Endodermal cell (in vitro differentiated cells): ENCODE data around the gene UTP18. TPM values are rescaled to one million over a fixed set of nuclear protein-coding genes. Genes with fewer than 3 reads are reported as not detected.

ENCODE experiments used
- DNase-seq: peaks from one replicate; pipeline ENCODE4 v3.0.0-alpha.2; 2017
- H3K27ac ChIP-seq: 2 replicates; pipeline ENCODE4 v1.5.1; 2013; ENCODE audit warnings: mild to moderate bottlenecking, low read depth, low read length, moderate library complexity
- H3K27me3 ChIP-seq: 2 replicates; pipeline ENCODE4 v1.6.1; 2013; ENCODE audit warnings: mild to moderate bottlenecking, low read length, moderate library complexity; ENCODE audit not compliant: insufficient read depth, control insufficient read depth, poor library complexity, severe bottlenecking
- H3K36me3 ChIP-seq: 2 replicates; pipeline ENCODE4 v1.7.0; 2013; ENCODE audit warnings: mild to moderate bottlenecking, low read length, moderate library complexity; ENCODE audit not compliant: control insufficient read depth, insufficient read depth
- H3K4me1 ChIP-seq: one replicate; pipeline ENCODE4 v1.7.0; 2013; ENCODE audit warnings: low read length; ENCODE audit not compliant: control insufficient read depth, insufficient read depth
- H3K4me3 ChIP-seq: 2 replicates; pipeline ENCODE4 v1.5.1; 2013; ENCODE audit warnings: mild to moderate bottlenecking, low read length, moderate library complexity
- H3K9ac ChIP-seq: 2 replicates; pipeline ENCODE4 v1.6.1; 2013; ENCODE audit warnings: mild to moderate bottlenecking, low read length, moderate library complexity; ENCODE audit not compliant: poor library complexity, severe bottlenecking; ENCODE audit errors: extremely low read depth
- H3K9me3 ChIP-seq: 2 replicates; pipeline ENCODE4 v1.6.1; 2013; ENCODE audit warnings: mild to moderate bottlenecking, low read length, moderate library complexity; ENCODE audit not compliant: control insufficient read depth
- H3K27ac Mint-ChIP-seq: 2 replicates; pipeline ENCODE4 v1.8.0; 2020; ENCODE audit warnings: mixed read lengths
- H3K27me3 Mint-ChIP-seq: 2 replicates; pipeline ENCODE4 v1.8.0; 2021; ENCODE audit warnings: mild to moderate bottlenecking, mixed read lengths; ENCODE audit not compliant: insufficient read depth
- H3K36me3 Mint-ChIP-seq: 2 replicates; pipeline ENCODE4 v1.8.0; 2020; ENCODE audit warnings: low read depth, mixed read lengths
- H3K4me1 Mint-ChIP-seq: 2 replicates; pipeline ENCODE4 v1.8.0; 2020; ENCODE audit warnings: mixed read lengths
- H3K4me3 Mint-ChIP-seq: 2 replicates; pipeline ENCODE4 v1.8.0; 2020; ENCODE audit warnings: mild to moderate bottlenecking, moderate library complexity, mixed read lengths
- H3K9me3 Mint-ChIP-seq: 2 replicates; pipeline ENCODE4 v1.8.0; 2020; ENCODE audit warnings: mild to moderate bottlenecking, mixed read lengths
- CTCF ChIP-seq: fragments of 200-600 bp; sonication (generic); conservative IDR thresholded peaks from 2 replicates; pipeline ENCODE4 v1.5.0; 2021; ENCODE audit warnings: antibody characterized with exemption, mild to moderate bottlenecking
- WGBS, 2 experiments: methylation state at CpG; one replicate each; pipeline versions ENCODE4 v1.1.5 to v1.1.7; 2013; ENCODE audit warnings: missing lambda C conversion rate in 2 of 2, mixed read lengths in 1 of 2; ENCODE audit not compliant: insufficient coverage in 1 of 2, insufficient read length in 1 of 2; 5-methylcytosine and 5-hydroxymethylcytosine counted together
- total RNA-seq, 2 donors: library from RNA; stranded (reverse); fragmentation: NEBNext Ultra II Directional in 1 of 2; extraction: Animal tissue kit (Norgen Biotek cat#: 25700) in 1 of 2; gene quantifications; 2 replicates in 1 of 2; 3 replicates in 1 of 2; pipeline ENCODE4 v1.2.1, GENCODE V29; 2021

UTP18 gene
- total RNA-seq, 2 donors from 2014 or later: 52.3 to 68.7 TPM

GRCh38 chr17:51240275-51240674, 20.1 kb upstream of the UTP18 start:
- Histone ChIP-seq H3K9ac (no peak overlapping the region), H3K4me1 (no peaks in the 10 kb centered on the region), H3K36me3 (peaks cover 12% of the 10 kb centered on the region), H3K4me3 (no peak overlapping the region), H3K9me3 (no peaks in the 10 kb centered on the region), H3K27ac (no peak overlapping the region), H3K27me3 (no peaks in the 10 kb centered on the region)
- Mint-ChIP-seq H3K27ac (peak overlapping the region; percentile 56), H3K4me3 (no peak overlapping the region), H3K27me3 (no peaks in the 10 kb centered on the region), H3K4me1 (no peaks in the 10 kb centered on the region), H3K36me3 (peaks cover 11% of the 10 kb centered on the region), H3K9me3 (no peaks in the 10 kb centered on the region)
- WGBS, 2 experiments: 100% methylated on average over 1 to 2 of the region's 2 CpGs
- no peak for DNase-seq
- TF ChIP-seq CTCF: no peak

GRCh38 chr17:51244041-51244440, 16.3 kb upstream of the UTP18 start:
- H3K36me3 Mint-ChIP-seq: peaks cover 6% of the 10 kb centered on the region
- peaks cover 3% of the 10 kb centered on the region for H3K9me3 Mint-ChIP-seq
- no peak overlapping the region for H3K4me3 ChIP-seq

GRCh38 chr17:51245535-51245934, 14.8 kb upstream of the UTP18 start:
- no peaks in the 10 kb centered on the region for H3K4me1 ChIP-seq
- Mint-ChIP-seq H3K27ac (no peak overlapping the region), H3K9me3 (peaks cover 8% of the 10 kb centered on the region), H3K4me3 (no peak overlapping the region), H3K27me3 (no peaks in the 10 kb centered on the region), H3K4me1 (no peaks in the 10 kb centered on the region), H3K36me3 (peaks cover 14% of the 10 kb centered on the region)
- peaks cover 7% of the 10 kb centered on the region for H3K36me3 ChIP-seq
- 83 to 100% methylated on average over 1 of the region's 1 CpG for WGBS, 2 experiments
- no peak overlapping the region for H3K27ac ChIP-seq
- no peak for DNase-seq
- peaks cover 5% of the 10 kb centered on the region for H3K9me3 ChIP-seq
- H3K9ac ChIP-seq: no peak overlapping the region
- no peak for TF ChIP-seq CTCF
- H3K27me3 ChIP-seq: no peaks in the 10 kb centered on the region
- H3K4me3 ChIP-seq: no peak overlapping the region

More at GRCh38 chr17:51244041-51244440, 16.3 kb upstream of the UTP18 start:
- H3K27ac ChIP-seq: no peak overlapping the region
- Mint-ChIP-seq H3K4me1 (no peaks in the 10 kb centered on the region), H3K27me3 (no peaks in the 10 kb centered on the region), H3K27ac (no peak overlapping the region), H3K4me3 (no peak overlapping the region)
- H3K4me1 ChIP-seq: no peaks in the 10 kb centered on the region
- H3K36me3 ChIP-seq: no peaks in the 10 kb centered on the region
- WGBS, 2 experiments: 91 to 100% methylated on average over 4 of the region's 4 CpGs
- H3K9ac ChIP-seq: no peak overlapping the region
- TF ChIP-seq CTCF: no peak
- no peaks in the 10 kb centered on the region for H3K27me3 ChIP-seq
- DNase-seq: no peak
- no peaks in the 10 kb centered on the region for H3K9me3 ChIP-seq
